Activated CD8-positive, alpha-beta memory T cell treated with anti-CD3 and anti-CD28 coated beads, Interleukin-2, amount 50 U/mL, for 24 hours (primary cell): ENCODE measurements around the gene ARMS2.

Experiments
- DNase-seq: peaks from one replicate; pipeline ENCODE4 v3.0.0-alpha.2; 2020; ENCODE audit errors: extremely low read depth

ARMS2 gene

GRCh38 chr10:122494173-122494820 lies 39.8 kb downstream of the ARMS2 start:
- DNase-seq: no peak

- no peak for DNase-seq
These were observed 40.4 kb downstream of the ARMS2 start for GRCh38 chr10:122494833-122495232.

- no peak for DNase-seq
These were observed 41.2 kb downstream of the ARMS2 start for GRCh38 chr10:122495406-122496340.

- DNase-seq: no peak
These were observed 42.8 kb downstream of the ARMS2 start for GRCh38 chr10:122497241-122497640.

- DNase-seq: no peak
These were observed 44.1 kb downstream of the ARMS2 start for GRCh38 chr10:122498521-122498920.

- DNase-seq: no peak
These were observed 44.6 kb downstream of the ARMS2 start for GRCh38 chr10:122499012-122499411.

- DNase-seq: no peak
These were observed 45.1 kb downstream of the ARMS2 start for GRCh38 chr10:122499491-122499941.

- no peak for DNase-seq
These were observed 45.7 kb downstream of the ARMS2 start for GRCh38 chr10:122500194-122500593.

- no peak for DNase-seq
These were observed 46.3 kb downstream of the ARMS2 start for GRCh38 chr10:122500726-122501125.

- no peak for DNase-seq
These were observed 48.6 kb downstream of the ARMS2 start for GRCh38 chr10:122503012-122503411.

- DNase-seq: no peak
These were observed 49.6 kb downstream of the ARMS2 start for GRCh38 chr10:122503886-122504609.

GRCh38 chr10:122504610-122504950 lies 50.1 kb downstream of the ARMS2 start:
- DNase-seq: no peak

GRCh38 chr10:122505011-122505410 lies 50.6 kb downstream of the ARMS2 start:
- no peak for DNase-seq

GRCh38 chr10:122505885-122506645 lies 51.6 kb downstream of the ARMS2 start:
- DNase-seq: no peak
